ENCODE measurements around the gene PPP1R12B. TPM values are rescaled to one million over a fixed set of nuclear protein-coding genes. Genes with fewer than 3 reads are reported as not detected.

Gene PPP1R12B
- total and polyA plus RNA-seq, 2 donors (not counting 3 experiments of a cell fraction or from before 2014, with no cell fraction given) = 8.4 to 11.5 TPM

- Histone ChIP-seq H3K4me1 (ENCODE audit: control insufficient read depth, extremely low read depth, insufficient read depth, low read length) (no peaks in the 10 kb centered on the region), H3K4me2 (ENCODE audit: insufficient read depth, low read length) (no peak overlapping the region), H3K27ac (ENCODE audit: insufficient read depth, low read depth, low read length) (no peak overlapping the region), H3K79me2 (ENCODE audit: control insufficient read depth, insufficient read depth, low read length) (no peaks in the 10 kb centered on the region), H3K4me3 (replicated peaks in 1 of 3; ENCODE audit: insufficient read depth in 1 of 3, low read depth in 1 of 3, low read length in 3 of 3) (no peak overlapping the region), H4K20me1 (replicated peaks; ENCODE audit: control insufficient read depth, extremely low read depth, insufficient read depth, low read length) (no peaks in the 10 kb centered on the region), H2AFZ (ENCODE audit: low read depth, low read length) (no peak overlapping the region), H3K36me3 (ENCODE audit: control insufficient read depth in 2 of 2, extremely low read depth in 1 of 2, insufficient read depth in 2 of 2, low read length in 2 of 2) (no peaks in the 10 kb centered on the region), H3K9me3 (replicated peaks; ENCODE audit: control insufficient read depth, insufficient read depth, low read length) (no peaks in the 10 kb centered on the region), H3K27me3 (ENCODE audit: control insufficient read depth in 2 of 2, insufficient read depth in 2 of 2, low read length in 2 of 2) (no peaks in the 10 kb centered on the region), H3K9ac (replicated peaks; ENCODE audit: extremely low read depth, insufficient read depth, low read length) (no peak overlapping the region), H3K9me1 (replicated peaks; ENCODE audit: control insufficient read depth, extremely low read depth, insufficient read depth, low read length) (no peaks in the 10 kb centered on the region)
- POLR2A ChIA-PET = interaction anchor here (0.6 kb wide), 1 partner anchor 49 kb away, joined by 3 read pairs; no protein-coding TSS in a partner anchor
- no TSS peak for BruUV-seq (replicated peaks)
- TF ChIP-seq EZH2 (IDR thresholded peaks at IDR 0.05; ENCODE audit: borderline replicate concordance, low read depth, low read length, severe bottlenecking) (no peak), GATA2 (IDR thresholded peaks at IDR 0.05; ENCODE audit: insufficient read depth, insufficient read length, low read depth, low read length) (no peak), CTCF (IDR thresholded peaks at IDR 0.05; ENCODE audit: extremely low read depth in 1 of 2, insufficient read depth in 1 of 2, low read depth in 1 of 2, low read length in 2 of 2) (no peak), POLR2AphosphoS5 (IDR thresholded peaks at IDR 0.05; ENCODE audit: insufficient read depth, low read depth, low read length) (no peak), FOS (IDR thresholded peaks at IDR 0.05; ENCODE audit: borderline replicate concordance, insufficient read depth, low read length) (no peak), POLR2A (IDR thresholded peaks at IDR 0.05; ENCODE audit: low read depth, low read length) (no peak), MAX (IDR thresholded peaks at IDR 0.05; ENCODE audit: insufficient read depth, insufficient read length) (no peak), MYC (IDR thresholded peaks at IDR 0.05; ENCODE audit: low read depth, low read length) (no peak), JUN (IDR thresholded peaks at IDR 0.05; ENCODE audit: borderline replicate concordance, insufficient read depth, insufficient read length, low read depth) (no peak)
- DNase-seq (ENCODE audit: low read depth, low spot score) (no peak), FAIRE-seq (no peak)
- CTCF ChIA-PET = interaction anchor here (1.0 to 1.3 kb wide), 3 partner anchors 10 to 16 kb away, joined by 3 read pairs; no protein-coding TSS in a partner anchor
- dilution Hi-C loops (cut with MboI; ENCODE audit: extremely low pct_ligation_motif_present, low sequenced_read_pairs) (no loop called here), intact Hi-C loops (cut with micrococcal nuclease) (no loop called here)
Observed at GRCh38 chr1:202565890-202566602, 217.5 kb downstream of the PPP1R12B start.
